GM18907 (cell line): ENCODE measurements around the gene DENND1B.

ENCODE experiments used
- ATAC-seq: cut with Tn5 transposase; IDR thresholded peaks from one replicate; pipeline ENCODE4 v1.9.1; 2021; ENCODE audit warnings: mild to moderate bottlenecking, moderate library complexity; ENCODE audit not compliant: unreplicated experiment

Gene DENND1B

GRCh38 chr1:197471248-197471985 is 303.9 kb downstream of the DENND1B start:
- no peak for ATAC-seq

- ATAC-seq, result no peak
Observed at GRCh38 chr1:197470330-197470729, 304.9 kb downstream of the DENND1B start.

- no peak for ATAC-seq
Observed at GRCh38 chr1:197469620-197470210, 305.6 kb downstream of the DENND1B start.

- ATAC-seq, result no peak
Observed at GRCh38 chr1:197468543-197469175, 306.6 kb downstream of the DENND1B start.

- ATAC-seq, result no peak
Observed at GRCh38 chr1:197467881-197468280, 307.4 kb downstream of the DENND1B start.

- no peak for ATAC-seq
Observed at GRCh38 chr1:197466813-197467212, 308.5 kb downstream of the DENND1B start.

- ATAC-seq, result no peak
Observed at GRCh38 chr1:197465528-197466327, 309.6 kb downstream of the DENND1B start.

GRCh38 chr1:197464044-197464443 is 311.2 kb downstream of the DENND1B start:
- no peak for ATAC-seq

- no peak for ATAC-seq
Observed at GRCh38 chr1:197463142-197463541, 312.1 kb downstream of the DENND1B start.

GRCh38 chr1:197462539-197462938 is 312.7 kb downstream of the DENND1B start:
- no peak for ATAC-seq
